HepG2 (cell line): ENCODE data around the gene RIPOR1.

Experiments used
- ARNT2 ChIP-seq: sonication (generic); formaldehyde crosslinking; IDR thresholded peaks from 2 replicates; pipeline ENCODE4 v1.8.0; 2022; ENCODE audit warnings: mild to moderate bottlenecking, low read depth, missing genetic modification reagents, moderate library complexity
- CTCF ChIP-seq: sonication (generic); formaldehyde crosslinking; IDR thresholded peaks from 2 replicates; pipeline ENCODE4 v1.5.0; 2020; ENCODE audit warnings: mild to moderate bottlenecking, missing genetic modification reagents, moderate library complexity
- EZH2 ChIP-seq: conservative IDR thresholded peaks from 2 replicates; pipeline ENCODE4 v1.6.1; 2012; ENCODE audit warnings: mild to moderate bottlenecking, low read depth, low read length, moderate library complexity
- FOXA1 ChIP-seq, 2 experiments: fragments of 450-650 bp in 1 of 2; sonication (generic) in 1 of 2; formaldehyde crosslinking in 1 of 2; IDR thresholded peaks; 2 replicates each; pipeline versions ENCODE4 v1.4.0 to v1.6.1; 2016 to 2020; ENCODE audit warnings: missing genetic modification reagents in 1 of 2
- JUNB ChIP-seq: sonication (generic); formaldehyde crosslinking; IDR thresholded peaks from 2 replicates; pipeline ENCODE4 v1.8.0; 2022; ENCODE audit warnings: missing genetic modification reagents, mild to moderate bottlenecking, borderline replicate concordance
- LBX2 ChIP-seq: sonication (generic); formaldehyde crosslinking; IDR thresholded peaks from 2 replicates; pipeline ENCODE4 v1.5.0; 2020; ENCODE audit warnings: missing genetic modification reagents, mild to moderate bottlenecking, borderline replicate concordance
- PAXIP1 ChIP-seq: sonication (generic); formaldehyde crosslinking; conservative IDR thresholded peaks from 2 replicates; pipeline ENCODE4 v1.4.0; 2020; ENCODE audit warnings: mild to moderate bottlenecking, missing genetic modification reagents, moderate library complexity
- TCF7L2 ChIP-seq: IDR thresholded peaks from 2 replicates; pipeline ENCODE4 v1.6.1; 2011; ENCODE audit warnings: mild to moderate bottlenecking, low read depth, low read length, moderate library complexity
- ZBTB21 ChIP-seq: sonication (generic); formaldehyde crosslinking; IDR thresholded peaks from 2 replicates; pipeline ENCODE4 v1.4.0; 2020; ENCODE audit warnings: missing genetic modification reagents
- ZBTB33 ChIP-seq: sonication (generic); formaldehyde crosslinking; IDR thresholded peaks from 2 replicates; pipeline ENCODE4 v1.4.0; 2020; ENCODE audit warnings: missing genetic modification reagents
- ZNF605 ChIP-seq: sonication (generic); formaldehyde crosslinking; IDR thresholded peaks from 2 replicates; pipeline ENCODE4 v1.8.0; 2022; ENCODE audit warnings: mild to moderate bottlenecking, missing genetic modification reagents
- ZNF773 ChIP-seq: sonication (generic); formaldehyde crosslinking; IDR thresholded peaks from 2 replicates; pipeline ENCODE4 v1.4.0; 2020; ENCODE audit warnings: missing genetic modification reagents, borderline replicate concordance
- TF ChIP-seq, protein P1 (sequence below): fragments of 450-650 bp; IDR thresholded peaks from 2 replicates; pipeline ENCODE4 v1.6.1; 2016

DNA sequence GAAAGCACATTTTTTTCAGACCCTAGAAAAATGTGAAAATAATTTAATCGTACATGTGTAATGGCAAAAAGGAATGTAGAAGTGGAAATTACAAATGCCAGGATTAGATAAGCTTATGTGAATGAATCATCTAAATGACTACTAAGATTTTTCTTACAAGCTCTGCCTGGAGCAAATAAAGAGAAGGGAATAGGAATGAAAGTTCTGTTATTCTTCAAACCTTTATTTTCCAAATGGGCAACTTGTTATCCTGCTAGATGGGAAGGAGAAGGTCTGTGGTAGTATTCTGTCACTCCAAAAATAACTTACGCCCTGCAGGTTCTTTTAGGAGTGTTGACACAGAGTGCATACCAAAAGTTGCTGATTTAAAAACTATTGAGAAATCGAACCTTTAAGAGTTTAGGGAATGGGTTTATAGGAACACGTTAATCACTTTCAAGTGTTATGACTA lies 43.4 kb downstream of the RIPOR1 start:
- TF ChIP-seq CTCF (CRISPR knock-in tag) (no peak), EZH2 (no peak), ZNF773 (CRISPR knock-in tag) (no peak), ZBTB33 (CRISPR knock-in tag) (no peak), ZNF605 (CRISPR knock-in tag) (no peak), JUNB (CRISPR knock-in tag) (no peak), ARNT2 (CRISPR knock-in tag) (no peak), TCF7L2 (no peak), FOXA1 (IDR thresholded peaks at IDR 0.05) (no peak), FOXA1 (CRISPR knock-in tag; IDR thresholded peaks at IDR 0.05) (no peak), PAXIP1 (CRISPR knock-in tag) (no peak), ZBTB21 (no peak), LBX2 (CRISPR knock-in tag) (no peak)
- TF ChIP-seq, protein P1, sequence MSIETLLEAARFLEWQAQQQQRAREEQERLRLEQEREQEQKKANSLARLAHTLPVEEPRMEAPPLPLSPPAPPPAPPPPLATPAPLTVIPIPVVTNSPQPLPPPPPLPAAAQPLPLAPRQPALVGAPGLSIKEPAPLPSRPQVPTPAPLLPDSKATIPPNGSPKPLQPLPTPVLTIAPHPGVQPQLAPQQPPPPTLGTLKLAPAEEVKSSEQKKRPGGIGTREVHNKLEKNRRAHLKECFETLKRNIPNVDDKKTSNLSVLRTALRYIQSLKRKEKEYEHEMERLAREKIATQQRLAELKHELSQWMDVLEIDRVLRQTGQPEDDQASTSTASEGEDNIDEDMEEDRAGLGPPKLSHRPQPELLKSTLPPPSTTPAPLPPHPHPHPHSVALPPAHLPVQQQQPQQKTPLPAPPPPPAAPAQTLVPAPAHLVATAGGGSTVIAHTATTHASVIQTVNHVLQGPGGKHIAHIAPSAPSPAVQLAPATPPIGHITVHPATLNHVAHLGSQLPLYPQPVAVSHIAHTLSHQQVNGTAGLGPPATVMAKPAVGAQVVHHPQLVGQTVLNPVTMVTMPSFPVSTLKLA = no peak
